Subcutaneous adipose tissue (tissue), 4 donors: ENCODE data around the gene XYLB. TPM values are rescaled to one million over a fixed set of nuclear protein-coding genes. Genes with fewer than 3 reads are reported as not detected.

Source experiments
- CTCF ChIP-seq: fragments of 450-650 bp; IDR thresholded peaks from one replicate; pipeline ENCODE4 v1.5.1; 2016; ENCODE audit warnings: low read depth, mild to moderate bottlenecking, control low read depth, antibody characterized with exemption, moderate library complexity
- total RNA-seq, 4 donors: library from RNA; depleted of rRNA; stranded (reverse); fragments of >200 nt; gene quantifications; one replicate each; pipeline ENCODE4 v1.1.0, GENCODE V29; 2016

XYLB gene
- total RNA-seq, 4 donors from 2014 or later = 3.0 to 3.7 (median 3.3) TPM

- TF ChIP-seq CTCF = no peak
Measured at GRCh38 chr3:38374221-38374620, 27.6 kb downstream of the XYLB start.

- no peak for TF ChIP-seq CTCF
Measured at GRCh38 chr3:38375072-38375471, 28.5 kb downstream of the XYLB start.

- no peak for TF ChIP-seq CTCF
Measured at GRCh38 chr3:38375488-38376097, 29.0 kb downstream of the XYLB start.

GRCh38 chr3:38376098-38376816 is 29.7 kb downstream of the XYLB start:
- no peak for TF ChIP-seq CTCF

GRCh38 chr3:38379201-38379770 is 32.7 kb downstream of the XYLB start:
- TF ChIP-seq CTCF = no peak

- no peak for TF ChIP-seq CTCF
Measured at GRCh38 chr3:38382506-38383080, 36.0 kb downstream of the XYLB start.
